LHCN-M2 (cell line): ENCODE measurements around the gene RPS6KA5. TPM values are rescaled to one million over a fixed set of nuclear protein-coding genes. Genes with fewer than 3 reads are reported as not detected.
"Not testable (repeated sequence)": the region's sequence is repeated elsewhere in the genome, so short reads cannot be mapped to it uniquely, and the experiment has no call there.

Experiments used
- DNase-seq: peaks from one replicate; pipeline ENCODE4 v3.0.0-alpha.2; 2012; ENCODE audit warnings: low read depth
- total RNA-seq: library from RNA; depleted of rRNA; stranded (reverse); fragments of >200 nt; gene quantifications from 2 replicates; pipeline ENCODE4 v1.2.3, GENCODE V29; 2014

Gene RPS6KA5
- total RNA-seq, 1 experiment from 2014 or later = 6.1 TPM

DNA sequence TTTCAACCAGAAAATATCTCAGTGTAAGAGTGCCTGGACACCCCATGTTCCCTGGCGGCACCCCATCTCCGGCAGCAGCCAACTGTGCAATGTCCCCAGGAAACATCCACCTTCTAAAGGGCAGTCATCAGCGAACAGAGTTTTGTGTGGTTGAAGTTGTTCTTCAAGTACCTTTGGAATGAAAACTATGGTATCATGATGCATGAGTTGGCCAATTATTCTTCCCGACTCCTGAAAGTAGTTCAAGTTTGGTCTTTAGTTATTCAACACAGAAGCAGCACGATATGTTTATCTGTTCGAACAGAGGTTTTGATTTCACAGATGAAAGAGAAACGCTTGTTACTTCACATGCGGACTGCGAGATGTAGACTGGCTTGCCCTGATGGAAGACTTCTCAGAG, 223.1 kb downstream of the RPS6KA5 start:
- no peak for DNase-seq

DNA sequence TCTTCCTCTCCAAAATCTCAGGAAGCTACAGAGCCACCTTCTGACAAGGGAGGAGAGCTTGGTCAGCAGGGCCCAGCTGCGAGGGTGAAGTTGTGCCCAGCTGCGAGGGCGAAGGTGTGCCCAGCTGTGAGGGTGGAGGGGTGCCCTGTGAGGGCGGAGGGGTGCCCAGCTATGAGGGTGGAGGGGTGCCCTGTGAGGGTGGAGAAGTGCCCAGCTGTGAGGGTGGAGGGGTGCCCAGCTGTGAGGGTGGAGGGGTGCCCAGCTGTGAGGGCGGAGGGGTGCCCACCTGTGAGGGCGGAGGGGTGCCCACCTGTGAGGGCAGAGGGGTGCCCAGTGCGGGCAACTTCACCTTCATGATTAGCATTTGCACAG, 223.8 kb downstream of the RPS6KA5 start:
- no peak for DNase-seq

DNA sequence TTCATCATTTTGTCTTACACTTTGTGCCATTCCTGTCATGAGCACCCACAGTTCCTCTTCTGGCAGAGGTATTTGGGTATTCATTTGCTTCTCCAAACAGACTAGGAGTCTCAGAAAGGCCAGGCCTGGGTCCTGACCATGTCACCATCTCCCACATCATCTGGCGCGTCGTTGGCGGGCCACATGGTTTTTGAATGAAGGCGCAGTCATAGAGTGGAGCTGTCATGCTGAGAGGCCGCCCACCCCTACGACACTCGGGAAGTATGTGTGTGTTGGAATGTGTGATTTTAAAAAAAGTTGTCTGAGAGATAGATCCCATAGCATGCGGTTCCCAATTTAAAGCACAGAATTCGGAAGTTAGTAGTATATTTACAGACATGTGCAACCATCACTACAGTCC, 228.6 kb downstream of the RPS6KA5 start:
- no peak for DNase-seq

- no peak for DNase-seq
Measured at GRCh38 chr14:90830931-90831701, 229.3 kb downstream of the RPS6KA5 start.

- no peak for DNase-seq
Measured at GRCh38 chr14:90829677-90830076, 230.8 kb downstream of the RPS6KA5 start.

DNA sequence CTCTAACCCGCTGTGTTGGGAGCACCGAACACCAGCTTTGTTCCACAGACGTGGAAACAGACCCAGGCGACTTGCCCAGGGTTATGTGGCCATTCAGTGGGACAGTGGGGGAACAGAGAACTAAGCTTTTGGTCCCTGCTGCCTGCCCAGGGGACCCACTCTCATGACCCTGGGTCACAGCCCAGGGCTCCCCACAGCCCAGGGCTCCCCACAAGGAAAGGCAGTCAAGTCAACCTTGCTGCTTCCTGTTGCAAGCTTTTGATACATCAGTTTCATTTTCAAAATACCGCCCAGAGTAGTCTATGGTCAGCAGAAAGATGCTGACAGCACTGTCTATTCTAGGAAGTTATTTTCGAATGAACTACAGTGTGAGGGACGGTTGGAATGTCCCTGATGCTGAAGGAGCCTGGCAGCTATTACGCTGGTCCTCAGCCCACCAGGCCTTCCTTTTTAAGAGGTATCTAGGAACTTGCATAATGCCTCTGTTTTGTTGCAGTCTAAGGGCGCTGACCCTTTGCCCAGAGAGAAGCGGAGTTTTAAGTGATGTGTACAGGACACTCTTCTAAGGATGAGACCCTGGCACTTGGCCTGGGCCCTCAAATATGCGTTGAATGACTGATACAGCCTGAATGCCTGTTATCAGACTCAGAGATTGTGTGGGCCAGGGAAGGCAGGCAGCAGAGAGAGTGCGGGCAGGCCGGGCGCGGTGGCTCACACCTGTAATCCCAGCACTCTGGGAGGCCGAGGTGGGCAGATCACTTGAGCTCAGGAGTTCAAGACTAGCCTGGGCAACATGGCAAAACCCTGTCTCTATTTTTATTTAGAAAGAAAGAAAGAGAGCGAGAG, 231.6 kb downstream of the RPS6KA5 start:
- no peak for DNase-seq

- DNase-seq = peak; percentile 78
Measured at GRCh38 chr14:90827919-90828610, 232.4 kb downstream of the RPS6KA5 start.

DNA sequence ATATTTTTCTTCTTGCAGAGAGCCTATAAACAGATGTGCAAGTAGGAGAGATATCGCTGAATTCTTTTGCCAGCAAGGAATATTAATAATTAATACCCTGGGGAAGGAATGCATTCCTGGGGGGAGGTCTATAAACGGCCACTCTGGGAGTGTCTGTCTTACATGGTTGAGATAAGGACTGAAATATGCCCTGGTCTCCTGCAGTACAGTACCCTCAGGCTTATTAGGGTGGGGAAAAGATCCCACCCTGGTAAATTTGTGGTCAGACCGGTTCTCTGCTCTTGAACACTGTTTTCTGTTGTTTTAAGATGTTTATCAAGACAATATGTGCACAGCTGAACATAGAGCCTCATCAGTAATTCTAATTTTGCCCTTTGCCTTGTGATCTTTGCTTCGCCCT, 236.9 kb downstream of the RPS6KA5 start:
- DNase-seq = not testable (repeated sequence)

GRCh38 chr14:90820958-90821357, 239.5 kb downstream of the RPS6KA5 start:
- peak; percentile 82 for DNase-seq

GRCh38 chr14:90819734-90820393, 240.6 kb downstream of the RPS6KA5 start:
- no peak for DNase-seq

- DNase-seq = no peak
Measured at GRCh38 chr14:90818715-90819114, 241.7 kb downstream of the RPS6KA5 start.

- no peak for DNase-seq
Measured at GRCh38 chr14:90816681-90817436, 243.6 kb downstream of the RPS6KA5 start.

- DNase-seq = peak; percentile 40
Measured at GRCh38 chr14:90815822-90816662, 244.4 kb downstream of the RPS6KA5 start, which contains the start of gene TTC7B. Gene TTC7B, minus strand, starts transcription at chr14:90816430. Its CDS starts 135 bp downstream, at chr14:90816295.

DNA sequence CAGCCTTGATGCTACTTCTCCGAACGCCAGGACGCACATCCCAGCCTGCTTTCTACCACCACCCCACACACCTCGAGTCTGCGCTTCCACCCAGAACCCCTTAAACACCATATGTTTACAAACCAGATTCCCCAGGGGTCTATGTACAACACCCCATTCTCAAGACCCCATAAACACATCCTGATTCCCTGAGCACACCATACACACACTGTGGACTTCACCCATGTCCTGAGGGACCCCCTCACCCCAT, 244.9 kb downstream of the RPS6KA5 start:
- no peak for DNase-seq

- no peak for DNase-seq
Measured at GRCh38 chr14:90814806-90815571, 245.5 kb downstream of the RPS6KA5 start.

- no peak for DNase-seq
Measured at GRCh38 chr14:90813442-90813841, 247.0 kb downstream of the RPS6KA5 start.

DNA sequence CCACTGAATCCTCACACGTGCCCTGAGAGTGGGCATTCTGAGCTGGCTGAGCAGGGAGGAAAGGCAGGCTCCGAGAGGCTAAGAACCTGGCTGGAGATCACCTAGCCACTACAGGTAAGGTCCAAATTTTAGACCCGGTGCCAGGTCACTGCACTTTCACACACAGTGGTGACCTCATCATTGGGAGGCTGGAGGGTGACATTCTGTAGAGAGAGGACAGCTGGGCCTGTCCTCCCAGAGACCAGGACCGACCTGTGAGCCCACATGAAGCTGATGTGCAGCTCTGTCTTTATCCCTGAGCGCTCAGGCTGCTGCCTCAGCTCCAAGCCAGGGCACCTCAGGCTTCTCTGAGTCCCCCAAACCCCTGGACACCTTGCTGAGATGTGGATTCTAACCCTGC, 248.3 kb downstream of the RPS6KA5 start:
- DNase-seq = no peak

DNA sequence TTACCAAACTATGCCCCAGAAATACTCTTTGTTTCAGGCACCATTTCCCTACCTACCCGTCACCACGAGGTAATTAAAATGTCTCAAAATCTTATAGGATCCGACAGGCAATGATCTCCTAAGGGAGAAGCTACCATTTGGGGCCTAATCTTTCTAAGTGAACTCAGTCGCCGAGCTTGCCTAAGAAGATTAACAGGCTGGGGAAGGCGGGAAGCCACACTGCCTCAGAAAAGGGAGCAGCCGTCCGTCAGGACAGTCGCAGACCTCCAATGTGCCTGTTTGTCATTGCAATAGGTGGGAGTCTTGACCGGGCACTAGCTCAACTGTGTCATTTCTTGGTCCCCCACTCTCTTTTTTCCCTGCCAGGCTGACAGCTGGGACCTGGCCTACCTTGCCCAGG, 248.8 kb downstream of the RPS6KA5 start:
- no peak for DNase-seq

- no peak for DNase-seq
Measured at GRCh38 chr14:90810806-90811205, 249.6 kb downstream of the RPS6KA5 start.
